GM18517 (cell line): ENCODE results near the gene SDS.

ENCODE experiments used
- ATAC-seq: cut with Tn5 transposase; IDR thresholded peaks from one replicate; pipeline ENCODE4 v1.9.1; 2021; ENCODE audit warnings: mild to moderate bottlenecking, moderate library complexity; ENCODE audit not compliant: unreplicated experiment

SDS gene

DNA sequence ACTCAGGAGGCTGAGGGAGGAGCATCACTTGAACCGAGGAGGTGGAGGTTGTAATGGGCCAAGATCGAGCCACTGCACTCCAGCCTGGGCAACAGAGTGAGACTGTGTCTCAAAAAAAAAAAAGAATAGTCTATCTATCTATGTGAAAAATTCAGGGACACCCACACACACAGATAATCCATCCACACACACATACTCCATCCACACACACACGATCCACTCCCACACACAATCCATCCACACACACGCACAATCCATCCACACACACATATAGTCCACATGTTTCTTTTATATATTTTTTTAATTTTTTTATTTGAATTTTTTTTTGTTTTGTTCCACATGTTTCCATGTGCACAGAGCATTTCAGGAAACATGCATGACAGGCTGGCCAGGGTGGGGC is 3.3 kb downstream of the SDS start:
- ATAC-seq = no peak

DNA sequence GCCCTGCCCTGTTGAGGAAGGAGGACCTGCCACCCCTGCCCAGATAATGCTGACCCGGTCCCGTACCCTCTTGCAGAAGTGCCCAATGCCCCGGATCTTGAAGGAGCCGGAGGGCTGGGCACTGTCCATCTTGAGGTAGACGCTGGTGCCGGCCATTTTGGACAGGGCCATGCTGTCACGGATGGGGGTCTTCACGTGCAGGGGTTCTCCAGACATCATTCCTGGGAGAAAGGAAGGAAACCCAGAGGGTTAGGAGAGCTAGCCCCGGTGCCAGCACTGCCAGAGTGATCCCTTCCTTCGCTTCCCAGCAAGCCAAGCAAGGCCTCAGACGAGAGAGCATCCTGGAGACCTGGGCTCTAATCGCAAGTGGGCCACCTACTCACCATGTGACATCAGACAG is 4.2 kb downstream of the SDS start:
- ATAC-seq = no peak

DNA sequence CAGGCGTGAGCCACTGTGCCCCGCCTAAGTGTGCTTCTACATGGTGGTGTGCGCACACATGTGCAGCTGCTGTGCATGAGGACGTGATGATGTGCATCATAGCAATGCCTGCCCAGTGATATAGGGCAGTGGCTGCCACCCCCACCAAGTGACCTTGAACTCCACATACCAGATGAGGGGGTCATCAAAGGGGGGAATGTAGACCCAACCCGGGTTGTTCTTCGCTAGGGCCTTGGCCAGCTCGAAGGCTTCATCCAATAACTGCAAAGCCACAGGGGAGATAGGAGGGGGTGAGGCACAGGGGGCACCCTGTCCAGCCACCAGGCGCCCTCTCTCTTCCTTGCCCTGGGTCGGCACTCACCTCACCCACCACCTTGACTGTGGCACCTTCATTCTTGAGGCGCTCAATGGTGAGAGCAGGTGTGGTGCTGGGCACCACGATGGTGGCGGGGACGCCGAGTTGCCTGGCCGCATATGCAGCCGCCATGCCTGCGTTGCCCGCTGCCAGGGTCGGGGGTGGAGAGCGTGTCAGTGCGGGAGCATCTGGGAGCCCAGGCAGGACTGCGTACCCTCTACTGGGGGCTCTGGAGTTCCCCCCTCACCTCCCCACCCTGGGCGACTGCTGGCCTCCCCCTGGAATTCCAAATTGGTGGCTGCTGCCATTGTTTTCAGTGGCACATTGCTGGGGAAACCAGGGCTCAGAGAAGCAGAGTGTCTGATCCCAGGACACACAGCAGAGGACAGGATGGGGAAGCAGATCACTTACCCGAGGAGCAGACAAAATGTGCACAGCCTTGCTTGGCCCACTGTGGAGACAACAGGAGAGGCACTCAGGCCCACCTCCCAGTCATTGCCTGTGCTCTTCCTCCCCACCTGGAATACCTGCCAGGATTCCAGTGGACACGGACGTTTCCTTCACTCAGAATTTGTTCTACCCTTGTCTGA is 5.1 kb downstream of the SDS start:
- no peak for ATAC-seq

DNA sequence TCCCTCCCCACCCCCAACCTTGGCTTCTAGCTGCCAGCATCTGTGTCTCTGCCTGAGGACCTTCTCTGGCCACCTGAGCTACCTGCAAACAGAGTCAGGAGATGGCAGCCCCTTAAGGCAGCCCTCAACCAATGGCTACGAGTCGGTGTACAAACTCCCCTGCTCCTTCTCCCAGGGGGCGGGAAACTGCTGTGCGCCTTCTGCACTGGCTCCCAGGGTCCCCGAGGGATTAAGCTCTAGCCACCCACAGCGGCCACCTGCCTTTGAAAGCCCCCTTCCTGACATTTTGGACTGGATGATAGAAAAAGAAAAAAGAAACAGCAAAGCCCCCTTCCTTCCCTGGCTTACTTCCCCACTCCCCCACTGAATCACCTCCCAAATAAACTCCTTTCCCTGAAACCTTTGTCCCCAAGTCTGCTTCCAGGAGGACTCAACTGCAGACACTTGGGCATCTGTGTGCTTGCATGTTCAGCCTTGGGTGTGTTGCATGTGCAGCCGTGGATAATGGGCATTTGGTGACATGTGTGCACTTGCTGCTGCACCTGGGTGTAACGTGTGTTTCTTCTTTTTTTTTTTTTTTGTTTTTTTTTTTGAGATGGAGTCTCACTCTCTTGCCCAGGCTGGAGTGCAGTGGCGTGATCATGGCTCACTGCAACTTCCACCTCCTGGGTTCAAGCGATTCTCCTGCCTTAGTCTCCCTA is 6.0 kb downstream of the SDS start:
- ATAC-seq = no peak

DNA sequence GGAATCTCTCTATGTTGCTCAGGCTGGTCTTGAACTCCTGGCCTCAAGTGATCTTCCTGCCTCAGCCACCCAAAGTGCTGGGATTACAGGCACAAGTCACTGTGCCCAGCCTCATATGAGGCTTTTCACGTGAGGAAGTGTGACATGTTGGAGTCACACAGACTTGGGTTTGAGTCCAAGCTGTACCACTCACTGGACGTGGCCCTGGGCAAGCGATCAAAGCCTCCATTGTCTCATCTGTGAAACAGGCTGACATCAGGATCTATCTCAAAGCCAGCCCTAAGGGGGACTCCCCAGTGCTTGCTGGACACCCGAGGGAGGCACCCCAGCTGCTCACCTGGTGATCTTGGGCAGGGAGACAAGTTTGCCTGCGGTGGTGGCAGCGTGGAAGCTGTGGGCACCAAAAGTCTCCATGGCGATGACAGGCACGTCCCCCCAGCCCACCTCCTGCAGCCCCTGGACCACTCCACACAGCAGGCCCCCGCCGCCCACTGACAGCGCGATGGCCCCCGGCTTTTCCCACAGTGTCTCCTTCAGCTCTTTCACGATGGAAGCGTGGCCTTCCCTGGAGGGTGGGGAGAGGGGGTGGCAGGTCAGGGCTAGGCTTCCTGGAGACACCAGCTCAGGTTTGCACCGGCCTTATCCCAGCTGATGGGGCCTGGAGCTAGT is 6.7 kb downstream of the SDS start:
- no peak for ATAC-seq

DNA sequence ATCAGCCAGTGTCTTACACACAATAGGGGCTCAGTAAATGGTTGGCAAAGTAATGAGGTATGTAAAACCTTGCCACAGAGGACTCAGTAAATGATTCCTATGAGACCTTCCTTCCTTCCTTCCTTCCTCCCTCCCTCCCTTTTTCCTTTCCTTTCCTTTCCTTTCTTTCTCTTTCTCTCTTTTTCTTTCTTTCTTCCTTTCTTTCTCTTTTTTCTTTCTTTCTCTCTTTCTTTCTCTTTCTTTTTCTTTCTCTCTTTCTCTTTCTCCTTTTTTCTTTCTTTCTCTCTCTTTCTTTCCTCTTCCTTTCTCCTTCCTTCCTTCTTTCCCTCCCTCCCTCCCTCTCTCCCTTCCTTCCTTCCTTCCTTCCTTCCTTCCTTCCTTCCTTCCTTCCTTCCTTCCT is 7.5 kb downstream of the SDS start:
- ATAC-seq = no peak

DNA sequence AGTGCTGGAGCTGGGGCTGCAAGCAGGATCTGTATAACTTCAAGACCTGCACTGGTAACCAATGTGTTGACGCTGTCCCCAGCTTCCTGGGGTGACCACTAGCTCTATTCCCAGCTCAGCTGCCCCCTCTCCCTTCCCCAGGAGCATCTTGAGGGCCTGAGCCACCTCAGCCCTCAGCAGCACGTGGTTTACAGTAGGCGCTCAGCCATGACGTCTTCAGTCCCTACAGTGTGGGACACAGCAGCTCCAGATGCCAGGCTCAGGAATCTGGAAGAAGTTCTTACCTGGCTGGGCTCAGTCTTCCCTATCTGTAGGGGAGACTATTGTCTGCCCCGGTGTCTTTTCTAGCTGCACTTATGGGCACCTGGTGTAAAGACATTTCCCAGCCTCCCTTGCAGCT is 8.6 kb downstream of the SDS start:
- ATAC-seq = no peak

DNA sequence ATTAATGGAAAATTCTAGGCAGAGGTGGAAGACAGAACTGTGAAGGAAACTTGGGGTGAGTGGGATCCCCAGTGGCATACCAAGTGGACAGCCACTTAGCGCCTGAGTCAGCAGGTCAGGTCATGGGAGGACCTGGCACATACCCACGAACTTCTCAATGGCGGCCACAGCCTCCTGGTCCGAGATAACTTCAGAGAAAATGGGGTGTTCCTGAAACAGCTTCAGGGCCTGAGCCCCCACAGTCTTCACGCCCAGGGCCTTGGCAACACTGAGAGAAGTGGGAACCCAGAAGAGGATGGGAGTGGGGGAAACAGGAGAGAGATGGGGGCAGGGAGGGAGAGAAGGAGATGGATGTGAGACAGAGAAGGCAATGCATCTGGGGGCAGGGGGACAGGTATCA is 9.9 kb downstream of the SDS start:
- ATAC-seq = no peak

DNA sequence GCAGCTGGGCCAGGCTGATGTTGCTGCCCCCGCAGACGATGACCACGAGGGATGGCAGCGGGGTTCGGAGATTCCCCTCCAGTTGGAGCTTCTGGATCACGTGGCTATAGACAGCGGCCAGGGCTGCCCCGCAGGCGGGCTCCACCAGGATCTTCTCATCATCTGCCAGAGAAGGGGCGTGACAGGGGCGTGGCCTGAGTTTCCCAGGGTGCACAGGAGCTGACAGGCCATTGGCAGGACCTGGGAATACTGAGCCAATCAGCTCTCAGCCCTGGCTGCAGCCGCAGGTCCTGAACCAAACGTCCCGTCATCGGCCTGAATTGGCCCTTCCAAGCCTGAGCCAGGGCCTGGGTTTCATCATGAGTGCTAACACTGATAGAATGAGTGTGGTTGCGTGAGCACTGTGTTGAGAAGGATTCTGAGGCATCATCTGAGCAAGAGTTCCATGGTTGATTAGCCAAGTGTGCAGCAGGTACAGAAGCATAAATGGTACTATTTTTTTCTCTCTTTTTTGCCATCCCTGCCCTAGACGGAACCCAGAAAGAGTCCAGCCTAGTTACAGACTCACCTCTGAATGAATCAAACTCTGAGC is 10.6 kb downstream of the SDS start:
- no peak for ATAC-seq

DNA sequence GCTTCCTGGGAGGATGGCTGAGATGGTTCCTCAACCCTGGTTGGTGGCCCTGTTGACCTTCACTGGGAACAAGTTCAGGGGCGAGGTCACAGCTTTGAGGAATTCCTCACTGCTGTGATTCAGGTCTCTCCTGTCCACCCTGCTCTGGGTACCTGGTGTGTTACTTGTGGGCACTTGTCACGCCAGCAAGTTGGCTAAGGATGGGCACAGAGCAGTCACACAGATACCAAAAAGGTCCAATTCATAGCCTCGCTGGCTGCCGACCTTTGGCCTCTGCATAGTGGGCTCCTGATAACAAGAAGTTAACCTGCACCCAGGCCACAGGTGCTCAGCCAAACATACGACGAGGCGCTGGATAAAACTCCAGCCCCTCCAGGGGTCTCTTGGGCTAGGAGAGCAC is 11.2 kb downstream of the SDS start:
- ATAC-seq = no peak

DNA sequence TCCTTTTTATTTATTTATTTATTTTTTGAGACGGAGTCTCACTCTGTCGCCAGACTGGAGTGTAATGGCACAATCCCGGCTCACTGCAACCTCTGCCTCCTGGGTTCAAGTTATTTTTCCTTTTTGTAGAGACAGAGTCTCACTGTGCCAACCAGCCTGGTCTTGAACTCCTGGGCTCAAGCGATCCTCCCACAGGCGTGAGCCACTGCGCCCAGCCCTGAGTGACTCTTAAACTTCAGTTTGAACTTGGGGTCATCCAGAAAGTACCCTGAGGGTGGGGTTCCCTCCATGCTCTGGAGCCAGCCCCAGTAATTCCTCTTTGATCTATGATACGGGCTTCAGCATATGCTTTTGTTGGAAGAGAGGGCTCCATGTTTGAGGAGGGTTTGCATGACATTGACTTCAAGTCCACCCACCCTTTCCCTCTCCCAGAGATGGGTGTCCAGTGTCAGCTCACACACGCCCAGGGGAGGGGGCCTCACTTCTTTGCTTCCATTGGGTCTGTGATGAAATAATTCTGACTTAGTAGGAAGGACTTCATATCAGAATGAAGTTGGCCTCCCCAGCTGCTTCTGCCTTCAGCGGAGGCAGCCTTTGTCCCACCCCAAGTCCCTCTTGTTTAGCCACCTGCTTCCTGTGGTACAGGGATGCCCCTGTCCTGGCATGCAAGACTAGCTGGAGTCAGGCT is 11.9 kb downstream of the SDS start:
- no peak for ATAC-seq

DNA sequence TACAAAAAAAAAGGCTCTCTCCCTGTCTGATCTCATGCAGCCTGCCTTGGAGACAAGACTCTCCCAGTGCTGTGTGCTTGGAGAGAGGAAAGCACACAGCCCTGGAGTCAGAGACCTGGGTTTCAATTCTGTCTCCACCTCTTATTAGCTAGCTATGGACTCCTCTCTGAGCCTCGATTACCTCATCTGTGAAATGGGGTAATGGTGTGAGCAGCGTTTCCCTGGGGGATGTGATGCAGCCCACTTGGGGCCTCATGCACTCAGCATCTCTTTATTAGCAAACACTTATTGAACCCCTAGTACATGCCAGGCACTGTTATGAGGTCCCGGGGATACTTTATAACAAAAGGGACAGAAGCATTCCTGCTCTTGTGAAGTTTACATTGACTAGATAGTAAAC is 12.5 kb downstream of the SDS start:
- no peak for ATAC-seq

DNA sequence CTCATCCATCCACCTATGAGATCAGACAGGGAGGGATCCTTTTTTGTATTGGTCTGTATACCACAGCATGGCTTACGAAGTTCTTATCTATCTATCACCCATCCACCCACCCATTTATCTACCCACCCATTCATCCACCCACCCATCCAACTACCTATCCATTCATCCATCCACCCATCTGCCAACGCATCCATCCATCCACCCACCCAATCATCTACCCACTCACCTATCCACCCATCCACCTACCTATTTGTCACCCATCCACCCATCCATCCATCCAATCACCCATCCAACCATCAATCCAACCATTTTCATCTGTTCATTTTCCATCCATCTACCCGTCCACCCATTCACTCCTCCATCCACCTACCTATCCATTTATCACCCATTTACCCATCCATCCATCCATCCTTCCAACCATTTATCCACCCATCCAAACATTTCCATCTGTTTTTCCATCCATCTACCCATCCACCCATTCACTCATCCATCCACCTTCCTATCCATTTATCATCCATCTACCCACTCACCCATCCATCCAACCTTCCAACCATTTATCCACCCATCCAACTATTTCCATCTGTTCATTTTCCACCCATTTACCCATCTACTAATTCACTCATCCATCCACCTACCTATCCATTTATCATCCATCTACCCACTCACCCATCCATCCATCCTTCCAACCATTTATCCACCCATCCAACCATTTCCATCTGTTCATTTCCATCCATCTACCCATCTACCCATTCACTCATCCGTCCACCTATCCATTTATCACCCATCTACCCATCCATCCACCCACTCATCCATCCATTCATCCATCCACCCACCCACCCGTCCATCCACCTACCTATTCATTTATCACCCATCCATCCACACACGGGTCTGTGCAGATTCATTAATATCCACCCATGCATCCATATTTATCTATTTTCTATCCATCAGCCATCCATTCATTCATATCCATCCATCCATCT is 13.3 kb downstream of the SDS start:
- ATAC-seq = no peak

DNA sequence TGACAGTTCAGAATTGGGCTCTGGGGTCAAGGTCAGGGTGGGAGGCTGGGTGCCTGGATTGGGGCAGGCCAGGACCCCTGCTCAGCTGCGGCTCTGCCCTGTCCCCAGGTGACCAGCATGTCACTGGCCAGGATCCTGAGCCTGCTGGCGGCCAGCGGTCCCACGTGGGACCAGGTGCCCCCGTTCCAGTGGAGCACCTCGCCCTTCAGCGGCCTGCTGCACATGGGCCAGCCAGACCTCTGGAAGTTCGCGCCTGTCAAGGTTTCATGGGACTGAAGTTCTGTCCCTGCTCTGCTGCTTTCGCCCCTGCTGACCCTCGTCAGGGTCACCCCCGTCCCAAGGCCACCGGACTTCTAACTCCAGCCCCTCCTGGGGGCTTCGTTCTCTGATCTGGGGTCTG is 15.3 kb downstream of the SDS start:
- no peak for ATAC-seq

DNA sequence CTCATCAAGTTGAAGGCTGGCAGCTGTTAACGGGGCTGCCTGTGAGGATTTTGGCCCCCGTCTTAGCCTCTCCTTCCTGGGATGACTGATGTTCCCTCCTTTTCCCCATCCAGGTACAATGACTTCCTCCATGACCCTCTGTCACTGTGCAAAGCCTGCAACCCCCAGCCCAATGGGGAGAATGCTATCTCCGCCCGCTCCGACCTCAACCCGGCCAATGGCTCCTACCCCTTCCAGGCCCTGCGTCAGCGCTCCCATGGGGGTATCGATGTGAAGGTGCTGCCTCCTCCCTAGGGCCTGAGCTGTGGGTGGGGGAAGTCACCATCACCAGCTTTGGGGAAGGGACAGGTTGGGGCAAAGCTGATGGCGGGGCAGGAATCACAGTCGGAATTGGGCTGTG is 16.1 kb downstream of the SDS start:
- ATAC-seq = no peak

DNA sequence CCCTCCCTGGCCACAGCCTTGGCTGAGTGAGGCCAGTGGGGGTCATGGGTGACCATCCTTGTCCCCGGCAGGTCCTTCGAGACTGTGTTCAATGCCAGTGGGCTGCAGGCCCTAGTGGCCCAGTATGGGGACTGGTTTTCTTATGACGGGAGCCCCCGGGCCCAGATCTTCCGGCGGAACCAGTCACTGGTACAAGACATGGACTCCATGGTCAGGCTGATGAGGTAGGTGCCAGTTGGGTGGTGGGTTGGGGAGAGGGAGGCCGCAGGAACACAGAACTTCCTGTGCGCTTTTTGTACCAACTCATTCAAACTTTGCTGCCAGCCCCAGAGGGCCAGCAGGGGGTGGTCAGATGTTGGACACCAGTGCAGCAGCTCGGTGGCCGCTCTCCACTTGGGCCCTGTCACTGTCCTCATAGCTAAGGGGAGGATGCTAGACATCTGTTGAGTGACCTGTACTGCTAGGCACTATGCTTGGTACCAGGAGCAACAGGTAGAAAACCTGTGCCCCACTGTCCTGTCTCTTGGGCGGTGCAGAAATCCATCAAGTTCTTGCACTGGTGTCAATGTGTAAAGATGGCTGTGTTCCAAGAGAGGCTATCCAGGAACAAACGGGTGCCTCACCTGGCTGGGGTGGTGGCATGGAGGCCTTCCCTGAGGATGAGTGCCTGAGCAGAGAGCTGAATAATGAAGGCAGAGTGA is 16.7 kb downstream of the SDS start:
- no peak for ATAC-seq

DNA sequence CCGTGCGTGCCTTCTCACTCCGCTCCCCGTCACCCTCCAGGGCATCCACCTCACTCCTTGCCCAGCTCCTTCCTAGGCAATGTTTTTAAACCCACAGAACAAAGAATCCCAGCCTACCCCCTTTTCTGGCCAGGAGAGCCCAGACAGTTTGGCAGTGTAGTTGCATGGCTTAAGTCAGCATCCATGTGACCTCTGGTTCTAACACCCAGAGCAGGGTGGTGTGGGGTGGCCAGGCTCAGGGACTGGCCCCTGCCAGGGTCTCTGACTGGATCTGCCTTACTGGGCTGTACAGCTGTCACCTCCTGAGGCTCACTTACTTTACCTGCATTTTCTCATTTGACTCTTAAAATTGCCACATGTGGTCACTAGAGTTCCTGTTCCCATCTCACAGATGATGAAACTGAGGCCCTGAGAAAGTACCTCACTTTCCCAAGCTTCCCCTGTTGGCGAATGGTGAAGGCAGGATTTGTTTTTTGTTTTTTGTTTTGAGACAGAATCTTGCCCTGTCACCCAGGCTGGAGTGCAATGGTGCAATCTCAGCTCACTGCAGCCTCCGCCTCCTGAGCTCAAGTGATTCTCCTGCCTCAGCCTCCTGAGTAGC is 18.3 kb downstream of the SDS start:
- ATAC-seq = no peak

DNA sequence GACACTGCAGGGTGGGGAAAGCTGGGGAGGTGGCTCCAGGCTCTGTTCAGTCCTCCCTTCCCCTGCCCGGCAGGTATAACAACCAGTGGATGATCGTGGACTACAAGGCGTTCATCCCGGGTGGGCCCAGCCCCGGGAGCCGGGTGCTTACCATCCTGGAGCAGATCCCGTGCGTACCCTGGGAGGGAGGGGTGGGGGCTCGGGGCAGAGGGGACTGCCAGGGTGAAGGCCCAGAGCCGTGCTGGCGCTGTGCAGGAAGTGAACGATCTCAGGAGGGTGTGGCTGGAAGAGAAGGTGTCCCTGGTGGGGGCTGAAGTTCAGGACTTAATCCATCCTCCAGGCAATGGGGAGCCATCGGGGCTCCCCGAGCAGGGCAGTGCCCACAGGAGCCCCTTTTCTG is 18.9 kb downstream of the SDS start:
- ATAC-seq = no peak

DNA sequence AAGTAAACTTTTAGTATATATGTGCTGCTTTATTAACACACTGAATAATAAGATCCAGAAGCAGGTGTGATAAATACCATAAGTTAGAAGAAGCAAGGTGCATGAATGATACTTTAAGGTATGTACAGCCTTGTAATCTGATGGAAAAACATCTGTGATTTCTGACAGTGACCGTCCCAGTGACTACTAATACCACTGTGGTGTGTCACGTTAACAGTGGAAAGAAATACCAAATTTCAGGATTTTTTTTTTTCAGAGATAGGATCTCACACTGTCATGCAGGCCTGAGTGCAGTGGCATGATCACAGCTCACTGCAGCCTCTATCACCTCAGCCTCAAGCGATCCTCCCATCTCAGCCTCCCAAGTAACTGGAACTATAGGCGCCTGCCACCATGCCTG is 21.5 kb downstream of the SDS start:
- ATAC-seq = no peak
